ENCODE data around the gene IFIT3.
"Not testable (repeated sequence)": the region's sequence is repeated elsewhere in the genome, so short reads cannot be mapped to it uniquely, and the experiment has no call there.

IFIT3 gene

DNA sequence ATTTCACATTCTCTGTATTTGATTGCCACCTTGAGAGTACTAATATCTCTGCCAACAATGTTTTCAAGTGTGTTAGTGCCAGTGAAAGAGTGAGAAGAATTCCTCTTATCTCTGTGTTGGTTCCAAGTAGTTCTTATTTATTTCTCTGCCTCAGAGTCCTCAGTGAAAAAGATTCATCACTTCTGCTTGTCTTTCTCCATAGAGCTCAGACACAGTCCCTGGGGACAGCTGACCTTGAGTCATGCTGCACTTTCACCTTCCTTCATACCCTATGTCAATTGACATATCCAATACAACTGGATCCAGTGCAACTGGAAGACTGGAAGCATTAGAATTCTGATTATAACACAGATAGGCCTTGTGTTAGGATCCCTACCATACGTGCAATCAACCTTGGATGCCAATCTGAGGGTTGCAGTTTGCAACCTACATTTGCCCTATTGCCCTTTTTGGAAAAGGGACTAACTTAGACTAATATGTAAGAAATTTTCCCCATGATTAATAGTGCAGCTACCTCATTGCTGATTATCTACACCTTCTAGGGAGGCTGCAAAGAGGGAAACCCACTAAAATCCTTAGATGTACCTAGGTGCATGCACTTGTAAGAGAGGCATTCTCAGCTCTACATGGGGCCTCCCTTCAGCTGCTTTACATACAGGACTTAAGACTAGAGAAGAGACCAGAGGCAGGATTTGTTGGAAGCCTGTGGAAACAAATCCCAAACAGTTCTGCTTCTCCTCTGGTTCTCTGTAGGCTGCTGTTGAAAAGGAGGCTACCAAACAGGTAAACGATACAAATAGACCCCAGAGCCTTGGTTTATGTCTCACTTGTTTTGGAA, 17.5 kb upstream of the IFIT3 start:
- TF ChIP-seq EZH2phosphoT487 (IDR thresholded peaks at IDR 0.05; ENCODE audit: low read depth), result no peak
- TF ChIP-seq, protein P1, sequence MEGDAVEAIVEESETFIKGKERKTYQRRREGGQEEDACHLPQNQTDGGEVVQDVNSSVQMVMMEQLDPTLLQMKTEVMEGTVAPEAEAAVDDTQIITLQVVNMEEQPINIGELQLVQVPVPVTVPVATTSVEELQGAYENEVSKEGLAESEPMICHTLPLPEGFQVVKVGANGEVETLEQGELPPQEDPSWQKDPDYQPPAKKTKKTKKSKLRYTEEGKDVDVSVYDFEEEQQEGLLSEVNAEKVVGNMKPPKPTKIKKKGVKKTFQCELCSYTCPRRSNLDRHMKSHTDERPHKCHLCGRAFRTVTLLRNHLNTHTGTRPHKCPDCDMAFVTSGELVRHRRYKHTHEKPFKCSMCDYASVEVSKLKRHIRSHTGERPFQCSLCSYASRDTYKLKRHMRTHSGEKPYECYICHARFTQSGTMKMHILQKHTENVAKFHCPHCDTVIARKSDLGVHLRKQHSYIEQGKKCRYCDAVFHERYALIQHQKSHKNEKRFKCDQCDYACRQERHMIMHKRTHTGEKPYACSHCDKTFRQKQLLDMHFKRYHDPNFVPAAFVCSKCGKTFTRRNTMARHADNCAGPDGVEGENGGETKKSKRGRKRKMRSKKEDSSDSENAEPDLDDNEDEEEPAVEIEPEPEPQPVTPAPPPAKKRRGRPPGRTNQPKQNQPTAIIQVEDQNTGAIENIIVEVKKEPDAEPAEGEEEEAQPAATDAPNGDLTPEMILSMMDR (IDR thresholded peaks at IDR 0.05; ENCODE audit: low read depth, low read length), result no peak
- no peaks in the 10 kb centered on the region for H3K27me3 ChIP-seq (ENCODE audit: low read depth, low read length)

DNA sequence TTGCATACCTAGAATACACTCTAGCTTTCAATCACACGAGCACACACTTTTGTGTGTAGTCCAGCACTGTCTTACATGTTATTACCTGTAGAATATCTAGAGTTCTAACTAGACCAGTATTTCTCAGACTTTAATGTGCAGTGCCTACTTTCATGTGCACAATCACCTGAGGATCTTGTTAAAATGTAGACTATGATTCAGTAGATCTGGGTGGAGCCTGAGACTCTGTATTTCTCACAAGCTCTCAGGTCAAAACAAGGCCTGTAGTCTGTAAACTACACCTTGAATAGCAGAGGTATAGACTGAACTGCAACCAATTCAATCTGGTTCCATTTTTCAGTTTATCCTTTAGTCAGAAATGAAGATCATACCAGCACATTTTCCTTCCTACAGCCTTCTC, 14.8 kb upstream of the IFIT3 start:
- no peaks in the 10 kb centered on the region for H4K20me1 ChIP-seq (ENCODE audit: insufficient read depth, low read length)
- no peaks in the 10 kb centered on the region for H3K36me3 ChIP-seq (replicated peaks; ENCODE audit: low read depth, low read length)
- no peak for TF ChIP-seq EZH2phosphoT487 (IDR thresholded peaks at IDR 0.05; ENCODE audit: low read depth)
- TF ChIP-seq, protein P1 (IDR thresholded peaks at IDR 0.05; ENCODE audit: low read depth, low read length), result no peak
- H3K4me3 ChIP-seq (ENCODE audit: low read length), result no peak overlapping the region
- no peak overlapping the region for H2AFZ ChIP-seq (ENCODE audit: low read depth, low read length)
- H3K9me3 ChIP-seq (ENCODE audit: insufficient read depth, low read length), result no peaks in the 10 kb centered on the region
- H3K79me2 ChIP-seq (ENCODE audit: low read length), result no peaks in the 10 kb centered on the region
- H3K9ac ChIP-seq (ENCODE audit: low read length), result no peak overlapping the region
- H3K4me2 ChIP-seq (ENCODE audit: low read length), result no peak overlapping the region
- no peaks in the 10 kb centered on the region for H3K27me3 ChIP-seq (ENCODE audit: low read depth, low read length)
- H3K4me1 ChIP-seq (ENCODE audit: low read length), result peaks cover 5% of the 10 kb centered on the region
- no peak overlapping the region for H3K27ac ChIP-seq (ENCODE audit: low read length)

More for the DNA sequence above, 17.5 kb upstream of the IFIT3 start:
- no peaks in the 10 kb centered on the region for H3K36me3 ChIP-seq (replicated peaks; ENCODE audit: low read depth, low read length)
- H3K4me3 ChIP-seq (ENCODE audit: low read length), result no peak overlapping the region
- no peaks in the 10 kb centered on the region for H3K79me2 ChIP-seq (ENCODE audit: low read length)
- no peaks in the 10 kb centered on the region for H3K9me3 ChIP-seq (ENCODE audit: insufficient read depth, low read length)
- peaks cover 5% of the 10 kb centered on the region for H3K4me1 ChIP-seq (ENCODE audit: low read length)
- H3K9ac ChIP-seq (ENCODE audit: low read length), result no peak overlapping the region
- no peak overlapping the region for H3K4me2 ChIP-seq (ENCODE audit: low read length)
- no peak overlapping the region for H2AFZ ChIP-seq (ENCODE audit: low read depth, low read length)
- H4K20me1 ChIP-seq (ENCODE audit: insufficient read depth, low read length), result no peaks in the 10 kb centered on the region
- H3K27ac ChIP-seq (ENCODE audit: low read length), result no peak overlapping the region

DNA sequence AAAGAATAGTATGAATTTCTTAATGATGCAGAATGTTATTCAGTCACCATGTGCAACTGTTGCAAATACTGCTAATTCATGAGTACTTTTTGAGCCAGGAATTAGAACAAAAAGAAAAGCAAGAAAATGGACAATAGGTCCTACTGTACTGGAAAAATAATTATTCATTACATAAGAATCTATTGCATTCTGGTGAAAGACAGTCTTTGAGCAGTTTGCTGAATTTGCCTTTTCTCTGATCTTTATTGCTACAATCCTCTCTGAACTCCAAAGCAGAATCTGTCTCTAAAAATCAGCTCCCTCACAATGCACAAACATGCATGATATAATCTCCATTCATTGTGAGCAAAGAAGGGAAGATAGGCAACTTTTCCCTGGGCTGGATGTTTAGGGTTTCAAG, 13.1 kb upstream of the IFIT3 start:
- TF ChIP-seq, protein P1 (IDR thresholded peaks at IDR 0.05; ENCODE audit: low read depth, low read length), result no peak
- no peak for TF ChIP-seq EZH2phosphoT487 (IDR thresholded peaks at IDR 0.05; ENCODE audit: low read depth)
- H3K9me3 ChIP-seq (ENCODE audit: insufficient read depth, low read length), result no peaks in the 10 kb centered on the region
- H3K4me3 ChIP-seq (ENCODE audit: low read length), result no peak overlapping the region
- no peak overlapping the region for H2AFZ ChIP-seq (ENCODE audit: low read depth, low read length)
- no peaks in the 10 kb centered on the region for H3K79me2 ChIP-seq (ENCODE audit: low read length)
- no peak overlapping the region for H3K27ac ChIP-seq (ENCODE audit: low read length)
- no peaks in the 10 kb centered on the region for H3K36me3 ChIP-seq (replicated peaks; ENCODE audit: low read depth, low read length)
- H3K9ac ChIP-seq (ENCODE audit: low read length), result no peak overlapping the region
- H3K27me3 ChIP-seq (ENCODE audit: low read depth, low read length), result no peaks in the 10 kb centered on the region
- H3K4me1 ChIP-seq (ENCODE audit: low read length), result peaks cover 5% of the 10 kb centered on the region
- H4K20me1 ChIP-seq (ENCODE audit: insufficient read depth, low read length), result no peaks in the 10 kb centered on the region
- no peak overlapping the region for H3K4me2 ChIP-seq (ENCODE audit: low read length)

DNA sequence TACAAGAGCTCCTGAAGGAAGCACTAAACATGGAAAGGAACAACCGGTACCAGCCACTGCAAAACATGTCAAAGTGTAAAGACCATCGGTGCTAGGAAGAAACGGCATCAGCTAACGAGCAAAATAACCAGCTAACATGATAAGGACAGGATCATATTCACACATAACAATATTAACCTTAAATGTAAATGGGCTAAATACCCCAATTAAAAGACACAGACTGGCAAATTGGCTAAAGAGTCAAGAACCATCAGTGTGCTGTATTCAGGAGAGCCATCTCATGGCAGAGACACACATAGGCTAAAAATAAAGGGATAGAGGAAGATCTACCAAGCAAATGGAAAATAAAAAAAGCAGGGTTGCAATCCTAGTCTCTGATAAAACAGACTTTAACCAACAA, 9.8 kb upstream of the IFIT3 start:
- not testable (repeated sequence) for H3K36me3 ChIP-seq (replicated peaks; ENCODE audit: low read depth, low read length); H3K9me3 ChIP-seq (ENCODE audit: insufficient read depth, low read length); H3K27ac ChIP-seq (ENCODE audit: low read length); H3K4me1 ChIP-seq (ENCODE audit: low read length); H2AFZ ChIP-seq (ENCODE audit: low read depth, low read length); H4K20me1 ChIP-seq (ENCODE audit: insufficient read depth, low read length); H3K27me3 ChIP-seq (ENCODE audit: low read depth, low read length); H3K4me3 ChIP-seq (ENCODE audit: low read length); H3K9ac ChIP-seq (ENCODE audit: low read length); H3K4me2 ChIP-seq (ENCODE audit: low read length); H3K79me2 ChIP-seq (ENCODE audit: low read length)

DNA sequence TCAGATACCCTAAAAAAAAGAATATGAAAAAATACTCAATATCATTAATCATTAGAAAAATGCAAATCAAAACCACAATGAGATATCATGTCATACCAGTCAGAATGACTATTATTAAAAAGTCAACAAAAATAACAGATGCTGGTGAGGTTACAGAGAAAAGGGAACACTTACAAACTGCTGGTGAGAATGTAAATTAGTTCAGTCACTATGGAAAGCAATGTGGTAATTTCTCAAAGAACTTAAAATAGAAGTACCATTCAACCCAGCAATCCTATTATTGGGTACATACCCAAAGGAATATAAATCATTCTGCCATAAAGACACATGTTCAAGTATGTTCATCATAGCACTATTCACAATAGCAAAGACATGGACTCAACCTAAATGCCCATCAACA, 2.7 kb upstream of the IFIT3 start:
- H3K36me3 ChIP-seq (replicated peaks; ENCODE audit: low read depth, low read length); H3K4me3 ChIP-seq (ENCODE audit: low read length); H3K9me3 ChIP-seq (ENCODE audit: insufficient read depth, low read length); H4K20me1 ChIP-seq (ENCODE audit: insufficient read depth, low read length); H3K27me3 ChIP-seq (ENCODE audit: low read depth, low read length); H3K9ac ChIP-seq (ENCODE audit: low read length); H3K79me2 ChIP-seq (ENCODE audit: low read length); H2AFZ ChIP-seq (ENCODE audit: low read depth, low read length); H3K27ac ChIP-seq (ENCODE audit: low read length); H3K4me2 ChIP-seq (ENCODE audit: low read length): not testable (repeated sequence)
- H3K4me1 ChIP-seq (ENCODE audit: low read length), result peaks cover 13% of the 10 kb centered on the region

DNA sequence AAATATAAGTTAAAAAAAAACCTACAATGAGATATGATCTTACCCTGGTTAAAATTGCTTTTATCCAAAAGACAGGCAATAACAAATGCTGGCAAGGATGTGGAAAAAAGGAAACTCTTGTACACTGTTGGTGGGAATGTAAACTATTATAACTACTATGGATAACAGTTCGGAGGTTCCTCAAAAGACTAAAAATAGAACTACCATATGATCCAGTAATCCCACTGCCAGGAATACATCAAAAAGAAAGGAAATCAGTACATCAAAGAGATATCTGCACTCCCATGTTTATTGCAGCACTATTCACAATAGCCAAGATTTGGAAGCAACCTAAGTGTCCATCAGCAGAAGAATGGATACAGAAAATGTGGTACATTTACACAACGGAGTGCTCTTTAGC, 1.9 kb upstream of the IFIT3 start:
- H2AFZ ChIP-seq (ENCODE audit: low read depth, low read length); H3K9ac ChIP-seq (ENCODE audit: low read length); H3K4me3 ChIP-seq (ENCODE audit: low read length); H3K4me2 ChIP-seq (ENCODE audit: low read length); H4K20me1 ChIP-seq (ENCODE audit: insufficient read depth, low read length); H3K79me2 ChIP-seq (ENCODE audit: low read length); H3K36me3 ChIP-seq (replicated peaks; ENCODE audit: low read depth, low read length); H3K27me3 ChIP-seq (ENCODE audit: low read depth, low read length); H3K27ac ChIP-seq (ENCODE audit: low read length); H3K9me3 ChIP-seq (ENCODE audit: insufficient read depth, low read length): not testable (repeated sequence)
- H3K4me1 ChIP-seq (ENCODE audit: low read length), result peaks cover 19% of the 10 kb centered on the region
